Esophagus squamous epithelium (tissue), 5 donors: ENCODE measurements around the gene TDRD9. TPM values are rescaled to one million over a fixed set of nuclear protein-coding genes. Genes with fewer than 3 reads are reported as not detected.
A peak's percentile ranks its signal among the peaks of the same experiment; 100 is the strongest.

Experiments used
- DNase-seq: peaks from one replicate; lab custom pipeline; 2025; lab: John Stamatoyannopoulos, UW
- H3K27ac ChIP-seq, 4 donors: fragments of 200-600 bp; sonication (generic); one replicate each; pipeline ENCODE4 v1.5.1; 2016 to 2019; ENCODE audit warnings: mild to moderate bottlenecking in 1 of 4
- H3K27me3 ChIP-seq, 4 donors: fragments of 200-600 bp; sonication (generic); 1 replicate in 3 of 4; 2 replicates in 1 of 4; pipeline versions ENCODE4 v1.5.1 to v1.6.0; 2017 to 2021; ENCODE audit warnings: antibody characterized with exemption in 1 of 4
- H3K36me3 ChIP-seq, 3 donors: fragments of 200-600 bp; sonication (generic); one replicate each; pipeline ENCODE4 v1.5.1; 2016 to 2019
- H3K4me1 ChIP-seq, 3 donors: fragments of 200-600 bp; sonication (generic); one replicate each; pipeline ENCODE4 v1.5.1; 2017 to 2019
- H3K4me3 ChIP-seq, 4 donors: fragments of 200-600 bp; sonication (generic); 1 replicate in 3 of 4; 2 replicates in 1 of 4; pipeline ENCODE4 v1.5.1; 2016 to 2019; ENCODE audit warnings: mild to moderate bottlenecking in 2 of 4, moderate library complexity in 1 of 4
- H3K9me3 ChIP-seq, 3 donors: fragments of 200-600 bp; sonication (generic); one replicate each; pipeline ENCODE4 v1.5.1; 2016 to 2019
- CTCF ChIP-seq, 6 experiments: fragments of 450-650 bp in 4 of 6; fragments of 200-600 bp in 2 of 6; sonication (generic) in 2 of 6; IDR thresholded peaks; one replicate each; pipeline ENCODE4 v1.5.1; 2016 to 2019; ENCODE audit warnings: antibody characterized with exemption in 6 of 6, mild to moderate bottlenecking in 4 of 6, moderate library complexity in 4 of 6
- POLR2A ChIP-seq, 4 donors: fragments of 450-650 bp; IDR thresholded peaks; one replicate each; pipeline ENCODE4 v1.6.1; 2017; ENCODE audit warnings: antibody characterized with exemption in 4 of 4, mild to moderate bottlenecking in 4 of 4, moderate library complexity in 3 of 4
- WGBS, 2 donors: methylation state at CpG; one replicate each; pipeline ENCODE4 v1.1.5; 2018; 5-methylcytosine and 5-hydroxymethylcytosine counted together
- intact Hi-C: fragments of 100-400 bp; cut with DNase I; formaldehyde crosslinking; loops from one replicate; pipeline ENCODE4 v1.15.0; 2022
- total RNA-seq, 4 donors: library from RNA; depleted of rRNA; stranded (reverse); fragments of >200 nt; gene quantifications; one replicate each; pipeline ENCODE4 v1.1.0, GENCODE V29; 2016
- donor health status: DM: yes; HTN: yes; CAD: no.

Gene TDRD9
- total RNA-seq, 4 donors from 2014 or later: 0.09 to 6.0 (median 0.74) TPM

- Histone ChIP-seq H3K9me3 (no peaks in the 10 kb centered on the region), H3K27me3 (peaks cover 0 to 68% (median 3%) of the 10 kb centered on the region in 4 donors), H3K4me1 (peaks cover 0 to 15% (median 0%) of the 10 kb centered on the region in 3 donors), H3K27ac (no peak overlapping the region), H3K4me3 (no peak overlapping the region), H3K36me3 (no peaks in the 10 kb centered on the region)
- intact Hi-C loops: no loop called here
- 84 to 89% methylated on average over 9 to 14 of the region's 15 CpGs for WGBS, 2 donors
- DNase-seq: no peak
- TF ChIP-seq POLR2A (IDR thresholded peaks at IDR 0.05) (no peak), CTCF (IDR thresholded peaks at IDR 0.05) (no peak)
Observed at GRCh38 chr14:104081951-104082464, 153.8 kb downstream of the TDRD9 start.

GRCh38 chr14:104082807-104083206 lies 154.6 kb downstream of the TDRD9 start:
- 71 to 72% methylated on average over 5 of the region's 12 CpGs for WGBS, 2 donors
- Histone ChIP-seq H3K9me3 (no peaks in the 10 kb centered on the region), H3K4me1 (peaks cover 0 to 12% (median 0%) of the 10 kb centered on the region in 3 donors), H3K4me3 (no peak overlapping the region), H3K36me3 (no peaks in the 10 kb centered on the region), H3K27ac (no peak overlapping the region), H3K27me3 (peaks cover 0 to 71% (median 3%) of the 10 kb centered on the region in 4 donors)
- intact Hi-C loops: no loop called here
- no peak for TF ChIP-seq CTCF (IDR thresholded peaks at IDR 0.05)
- TF ChIP-seq POLR2A (IDR thresholded peaks at IDR 0.05): no peak
- no peak for DNase-seq

DNA sequence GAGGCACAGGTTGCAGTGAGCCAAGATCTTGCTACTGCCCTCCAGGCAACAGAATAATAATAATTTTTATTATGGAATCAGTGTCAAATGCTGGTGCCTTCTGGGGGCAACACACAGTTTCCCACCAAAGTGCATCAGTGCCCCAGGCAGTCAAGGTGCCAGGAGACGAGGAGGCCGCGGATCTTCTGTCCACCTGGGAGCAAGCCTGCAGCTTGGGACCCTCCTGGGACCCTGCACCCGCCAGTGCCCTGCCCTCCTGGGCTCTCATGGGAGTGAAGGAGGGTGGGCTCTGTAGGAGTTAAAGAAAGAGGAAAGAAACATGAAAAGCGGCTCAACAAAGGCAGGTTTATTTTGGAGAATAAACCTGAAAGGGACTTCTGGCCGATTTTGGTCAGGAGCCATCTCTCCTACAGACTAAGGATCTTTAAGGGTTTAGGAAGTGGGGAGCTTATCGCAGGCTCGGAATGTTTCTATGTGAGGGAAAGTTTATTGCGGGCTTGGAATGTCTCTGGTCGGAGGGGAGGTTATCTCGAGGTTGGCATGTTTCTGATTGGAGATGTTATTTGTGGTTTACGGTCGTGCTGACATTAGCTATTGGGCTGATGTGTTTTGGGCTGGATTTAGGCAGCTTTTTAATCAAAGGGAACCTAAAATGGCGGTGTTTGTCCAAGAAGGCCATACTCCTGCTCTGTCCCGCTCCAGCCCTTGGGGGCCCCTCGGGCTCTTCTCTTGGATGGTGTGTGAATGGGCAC lies 156.2 kb downstream of the TDRD9 start:
- no peak overlapping the region for H3K4me3 ChIP-seq
- intact Hi-C loops: no loop called here
- peaks cover 0 to 77% (median 3%) of the 10 kb centered on the region in 4 donors for H3K27me3 ChIP-seq
- H3K4me1 ChIP-seq: peaks cover 0 to 7% (median 0%) of the 10 kb centered on the region in 3 donors
- WGBS, 2 donors: 68 to 70% methylated on average over 13 to 15 of the region's 16 CpGs
- no peak for DNase-seq
- H3K36me3 ChIP-seq: no peaks in the 10 kb centered on the region
- H3K9me3 ChIP-seq: no peaks in the 10 kb centered on the region
- H3K27ac ChIP-seq: no peak overlapping the region
- TF ChIP-seq CTCF (IDR thresholded peaks at IDR 0.05) (no peak), POLR2A (IDR thresholded peaks at IDR 0.05) (no peak)

- WGBS, 2 donors: 37 to 92% methylated on average over 4 to 7 of the region's 70 CpGs
- DNase-seq: no peak
- peak within 1 kb of the TSS in 2 of 4 donors; percentile 16 to 51 for H3K4me3 ChIP-seq
Observed at GRCh38 chr14:104085032-104085888, 157.0 kb downstream of the TDRD9 start, which contains the start of gene ASPG. Gene ASPG (plus strand): TSS chr14:104085700. CDS start chr14:104085771, 71 bp downstream.

More at GRCh38 chr14:104085032-104085888, 157.0 kb downstream of the TDRD9 start, which contains the start of gene ASPG:
- intact Hi-C loops: no loop called here
- Histone ChIP-seq H3K36me3 (no peaks in the 10 kb centered on the region), H3K27me3 (peaks cover 0 to 77% (median 3%) of the 10 kb centered on the region in 4 donors), H3K9me3 (no peaks in the 10 kb centered on the region), H3K27ac (no peak within 1 kb of the TSS), H3K4me1 (peaks cover 0 to 7% (median 0%) of the 10 kb centered on the region in 3 donors)
- TF ChIP-seq CTCF (IDR thresholded peaks at IDR 0.05) (no peak), POLR2A (IDR thresholded peaks at IDR 0.05) (no peak)
